H1 (cell line): Measurements from ENCODE around the gene VEPH1. TPM values are rescaled to one million over a fixed set of nuclear protein-coding genes. Genes with fewer than 3 reads are reported as not detected.

ENCODE experiments used
- CREB1 ChIP-seq: IDR thresholded peaks from 2 replicates; pipeline ENCODE4 v1.6.1; 2012; ENCODE audit warnings: inconsistent platforms
- CTBP2 ChIP-seq: IDR thresholded peaks from 2 replicates; pipeline ENCODE4 v1.7.0; 2011; ENCODE audit warnings: borderline replicate concordance, mild to moderate bottlenecking, moderate library complexity, mixed read lengths, low read length; ENCODE audit not compliant: insufficient read depth, insufficient read length
- EZH2 ChIP-seq: fragments of 200-600 bp; sonication (generic); IDR thresholded peaks from 2 replicates; pipeline ENCODE4 v1.7.1; 2012; ENCODE audit warnings: low read depth, mild to moderate bottlenecking, moderate library complexity, low read length, inconsistent platforms; ENCODE audit not compliant: severe bottlenecking
- GABPA ChIP-seq: IDR thresholded peaks from 2 replicates; pipeline ENCODE4 v1.6.1; 2011; ENCODE audit warnings: mild to moderate bottlenecking, low read length, moderate library complexity, borderline replicate concordance; ENCODE audit not compliant: insufficient read depth
- HDAC2 ChIP-seq, 2 experiments: fragments of 300-600 bp in 1 of 2; sonication (generic) in 1 of 2; IDR thresholded peaks; 2 replicates each; pipeline ENCODE4 v1.6.1; 2011 to 2012; ENCODE audit warnings: low read depth in 2 of 2, low read length in 2 of 2, mild to moderate bottlenecking in 2 of 2, moderate library complexity in 2 of 2, borderline replicate concordance in 1 of 2, inconsistent platforms in 1 of 2
- JUND ChIP-seq: IDR thresholded peaks from 2 replicates; pipeline ENCODE4 v1.6.1; 2011; ENCODE audit warnings: mild to moderate bottlenecking, improper control_type of control experiment, low read length
- KDM4A ChIP-seq: IDR thresholded peaks from one replicate; pipeline ENCODE4 v1.7.1; 2012; ENCODE audit warnings: low read depth, mild to moderate bottlenecking, moderate library complexity, low read length, inconsistent platforms; ENCODE audit not compliant: severe bottlenecking
- KDM5A ChIP-seq: fragments of 200-600 bp; IDR thresholded peaks from 2 replicates; pipeline ENCODE4 v1.7.1; 2012; ENCODE audit warnings: mild to moderate bottlenecking, low read length, inconsistent platforms, mixed read lengths
- RAD21 ChIP-seq, 2 experiments: IDR thresholded peaks in 1 of 2; conservative IDR thresholded peaks in 1 of 2; 2 replicates each; pipeline ENCODE4 v1.6.1; 2011; ENCODE audit warnings: low read depth in 2 of 2, low read length in 2 of 2, improper control_type of control experiment in 1 of 2, inconsistent platforms in 1 of 2, mild to moderate bottlenecking in 1 of 2, moderate library complexity in 1 of 2
- SIN3A ChIP-seq, 2 experiments: IDR thresholded peaks in 1 of 2; conservative IDR thresholded peaks in 1 of 2; 2 replicates each; pipeline ENCODE4 v1.6.1; 2011 to 2012; ENCODE audit warnings: low read length in 2 of 2, improper control_type of control experiment in 1 of 2, low read depth in 1 of 2, mild to moderate bottlenecking in 1 of 2
- TAF1 ChIP-seq: IDR thresholded peaks from 2 replicates; pipeline ENCODE4 v1.6.1; 2011; ENCODE audit warnings: mild to moderate bottlenecking, low read depth, low read length
- polyA plus RNA-seq, 7 experiments: library from polyadenylated mRNA; depleted of rRNA in 3 of 7; stranded (reverse) in 5 of 7; unstranded in 2 of 7; fragments of >200 nt in 5 of 7; fragments of 200-250 nt in 2 of 7; gene quantifications; 1 replicate in 5 of 7; 2 replicates in 1 of 7; 4 replicates in 1 of 7; pipeline versions ENCODE4 v1.2.1 to v1.2.3, GENCODE V29; 2011 to 2013; ENCODE audit warnings: missing spikeins in 2 of 7, mixed read lengths in 2 of 7
- total RNA-seq: library from RNA; stranded (reverse); fragmentation: NEBNext Ultra II Directional; extraction: Animal tissue kit (Norgen Biotek cat#: 25700); gene quantifications from 2 replicates; pipeline ENCODE4 v1.2.1, GENCODE V29; 2021
- TF ChIP-seq, protein P1 (sequence below), 3 experiments: IDR thresholded peaks; 1 replicate in 2 of 3; 2 replicates in 1 of 3; pipeline versions ENCODE4 v1.5.1 to v1.6.1; 2011; ENCODE audit warnings: low read length in 3 of 3, mild to moderate bottlenecking in 3 of 3, inconsistent platforms in 2 of 3, low read depth in 1 of 3, moderate library complexity in 1 of 3; ENCODE audit not compliant: insufficient read depth in 1 of 3; ENCODE audit errors: control extremely low read depth in 1 of 3
- TF ChIP-seq, protein P2 (sequence below): IDR thresholded peaks from 2 replicates; pipeline ENCODE4 v1.6.1; 2012; ENCODE audit warnings: inconsistent platforms

The VEPH1 gene
- total and polyA plus RNA-seq, 2 of the 8 experiments (the other 6 are each of a cell fraction or from before 2014, with no cell fraction given): 12.0 to 18.3 TPM

DNA sequence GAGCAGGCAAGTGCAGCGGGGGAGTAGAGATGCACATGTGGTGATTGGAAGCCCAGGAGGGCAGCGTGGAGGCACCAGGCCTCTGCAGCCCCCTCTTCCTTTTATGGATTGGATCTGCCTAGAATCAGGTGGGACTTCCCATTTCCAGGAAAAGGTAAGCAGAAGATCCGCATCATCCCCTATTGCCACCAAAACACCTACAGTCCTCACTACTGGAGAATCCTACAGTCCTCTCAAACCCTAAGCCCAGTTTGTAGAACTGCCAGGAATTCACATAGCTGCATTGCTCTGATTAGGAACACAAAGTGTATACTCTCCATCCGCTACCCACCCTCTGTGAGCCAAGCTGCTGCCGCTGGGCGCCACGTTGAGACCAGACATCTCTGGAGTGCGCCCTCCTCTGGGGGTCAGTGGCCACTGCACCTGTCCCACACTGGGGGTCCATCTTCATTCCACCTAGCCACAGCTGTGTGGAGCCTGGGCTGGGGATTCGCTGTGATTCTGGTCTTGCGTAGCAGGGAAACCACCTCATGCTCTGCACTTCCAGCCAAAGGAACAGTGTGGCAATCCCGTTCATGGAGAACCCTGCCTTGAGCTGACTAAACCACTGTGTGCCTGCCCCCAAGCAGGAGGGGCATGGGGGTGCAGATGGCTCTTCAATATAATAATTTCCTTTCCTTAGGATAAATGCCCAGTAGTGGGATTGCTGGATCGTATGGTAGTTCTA is 155.5 kb downstream of the VEPH1 start (continued):
- TF ChIP-seq, protein P1, sequence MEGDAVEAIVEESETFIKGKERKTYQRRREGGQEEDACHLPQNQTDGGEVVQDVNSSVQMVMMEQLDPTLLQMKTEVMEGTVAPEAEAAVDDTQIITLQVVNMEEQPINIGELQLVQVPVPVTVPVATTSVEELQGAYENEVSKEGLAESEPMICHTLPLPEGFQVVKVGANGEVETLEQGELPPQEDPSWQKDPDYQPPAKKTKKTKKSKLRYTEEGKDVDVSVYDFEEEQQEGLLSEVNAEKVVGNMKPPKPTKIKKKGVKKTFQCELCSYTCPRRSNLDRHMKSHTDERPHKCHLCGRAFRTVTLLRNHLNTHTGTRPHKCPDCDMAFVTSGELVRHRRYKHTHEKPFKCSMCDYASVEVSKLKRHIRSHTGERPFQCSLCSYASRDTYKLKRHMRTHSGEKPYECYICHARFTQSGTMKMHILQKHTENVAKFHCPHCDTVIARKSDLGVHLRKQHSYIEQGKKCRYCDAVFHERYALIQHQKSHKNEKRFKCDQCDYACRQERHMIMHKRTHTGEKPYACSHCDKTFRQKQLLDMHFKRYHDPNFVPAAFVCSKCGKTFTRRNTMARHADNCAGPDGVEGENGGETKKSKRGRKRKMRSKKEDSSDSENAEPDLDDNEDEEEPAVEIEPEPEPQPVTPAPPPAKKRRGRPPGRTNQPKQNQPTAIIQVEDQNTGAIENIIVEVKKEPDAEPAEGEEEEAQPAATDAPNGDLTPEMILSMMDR (IDR thresholded peaks at IDR 0.05; ENCODE audit: control extremely low read depth in 1 of 3, insufficient read depth in 1 of 3, low read depth in 1 of 3, low read length in 3 of 3): peak; percentile 88 to 99 (median 97)
- TF ChIP-seq JUND: no peak
- TF ChIP-seq CREB1: 0 out of 2 replicates have a peak, but pooled peaks have one; percentile 51
- TF ChIP-seq KDM4A: no peak
- no peak for TF ChIP-seq TAF1
- TF ChIP-seq, protein P2, sequence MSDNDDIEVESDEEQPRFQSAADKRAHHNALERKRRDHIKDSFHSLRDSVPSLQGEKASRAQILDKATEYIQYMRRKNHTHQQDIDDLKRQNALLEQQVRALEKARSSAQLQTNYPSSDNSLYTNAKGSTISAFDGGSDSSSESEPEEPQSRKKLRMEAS: peak; percentile 56; the same call in 1 of the 2 replicates
- no peak for TF ChIP-seq CTBP2
- no peak for TF ChIP-seq HDAC2 (IDR thresholded peaks at IDR 0.05; ENCODE audit: borderline replicate concordance in 1 of 2, low read depth in 2 of 2, low read length in 2 of 2)
- no peak for TF ChIP-seq SIN3A (conservative IDR thresholded peaks at IDR 0.05 in 1 of 2, IDR thresholded peaks at IDR 0.05 in 1 of 2; ENCODE audit: low read depth in 1 of 2, low read length in 2 of 2)
- no peak for TF ChIP-seq EZH2
- peak; percentile 70 to 81 for TF ChIP-seq RAD21 (IDR thresholded peaks at IDR 0.05 in 1 of 2, conservative IDR thresholded peaks at IDR 0.05 in 1 of 2; ENCODE audit: low read depth in 2 of 2, low read length in 2 of 2)
- no peak for TF ChIP-seq KDM5A
- no peak for TF ChIP-seq GABPA
